NCI-H82 (cell line): Measurements from ENCODE around the gene SCN10A.

Source experiments
- DNase-seq: peaks from one replicate; lab custom pipeline; 2025; lab: John Stamatoyannopoulos, UW

Gene SCN10A

GRCh38 chr3:38720465-38720864, 95.6 kb downstream of the SCN10A start:
- DNase-seq = no peak

DNA sequence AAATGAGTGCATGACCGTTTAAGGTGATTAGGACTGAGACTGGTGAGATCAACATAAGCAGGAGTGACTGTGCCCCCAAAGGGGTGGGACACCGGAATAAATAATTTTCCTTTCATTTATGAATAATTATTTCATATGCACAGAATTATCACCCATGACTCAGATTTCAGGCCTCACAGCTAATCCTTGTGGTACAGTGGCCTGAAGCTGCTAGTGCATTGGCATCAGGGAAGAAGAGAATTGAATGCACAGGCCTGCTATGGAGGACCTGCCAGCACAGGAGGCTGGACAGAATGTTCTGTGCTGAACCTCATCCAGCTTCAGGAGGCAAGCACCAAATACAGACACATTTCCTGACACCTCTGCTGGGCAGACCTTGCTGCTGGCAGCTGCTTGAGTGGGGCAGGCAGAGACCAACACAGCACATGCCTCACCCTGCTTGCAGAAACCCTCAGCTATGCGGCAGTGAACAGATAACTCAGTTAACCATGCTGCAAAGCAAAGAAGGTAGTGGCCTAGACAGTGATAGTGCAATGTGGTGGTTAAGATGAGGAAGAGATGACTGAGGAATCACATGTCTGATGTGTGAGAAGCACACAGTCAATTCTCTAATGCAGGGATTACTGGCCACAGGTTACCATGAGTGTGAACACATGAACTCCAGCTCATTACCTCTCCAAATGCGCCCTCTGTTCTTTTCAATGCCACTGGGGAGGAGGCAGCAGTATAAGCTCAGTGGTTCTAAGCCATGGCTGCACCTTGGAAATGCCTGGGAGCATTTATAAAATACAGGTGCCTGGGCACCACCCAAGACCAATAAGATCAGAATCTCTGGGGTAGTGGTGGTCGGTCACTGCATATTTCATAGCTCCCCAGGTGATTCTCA, 98.4 kb downstream of the SCN10A start:
- DNase-seq = no peak

DNA sequence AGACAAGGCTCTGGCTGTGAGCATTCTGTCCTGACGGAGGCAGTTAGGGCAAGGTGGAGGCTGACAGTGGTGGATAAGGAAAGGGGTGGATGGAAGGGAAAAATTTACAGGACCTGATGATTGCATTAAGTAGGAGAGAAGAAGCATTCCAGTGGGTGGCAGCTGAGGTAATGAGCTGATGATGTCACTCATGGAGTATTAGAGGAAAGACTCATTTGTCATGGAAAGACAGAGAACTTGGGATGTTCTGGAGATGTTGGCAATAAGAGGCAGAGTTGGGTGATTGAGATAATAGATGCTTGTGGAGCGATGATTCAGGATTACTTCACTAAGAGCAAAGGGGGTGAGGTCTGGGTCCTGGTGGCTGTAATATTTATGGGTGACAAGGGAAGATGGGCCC, 102.9 kb downstream of the SCN10A start:
- DNase-seq = no peak

DNA sequence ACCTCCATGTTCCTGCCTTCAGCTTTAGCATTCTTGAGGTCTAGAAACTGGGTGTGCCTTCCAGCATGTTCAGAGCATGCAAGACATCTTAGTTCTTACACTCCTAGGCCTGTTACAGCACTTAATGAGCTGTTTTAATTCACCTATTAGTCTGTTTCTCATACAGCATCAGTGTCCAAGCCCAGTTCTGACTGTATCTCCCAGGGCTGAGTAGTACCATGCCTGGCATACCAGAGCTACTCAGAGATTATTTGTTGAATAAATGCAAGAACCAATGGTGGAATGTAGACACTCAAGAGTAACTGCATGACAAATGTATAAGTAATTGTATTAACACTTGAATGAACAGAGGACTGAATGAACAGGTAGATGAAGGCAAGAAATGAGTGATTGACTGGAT, 104.7 kb downstream of the SCN10A start:
- no peak for DNase-seq

GRCh38 chr3:38707730-38708129, 108.3 kb downstream of the SCN10A start:
- peak; percentile 19 for DNase-seq

DNA sequence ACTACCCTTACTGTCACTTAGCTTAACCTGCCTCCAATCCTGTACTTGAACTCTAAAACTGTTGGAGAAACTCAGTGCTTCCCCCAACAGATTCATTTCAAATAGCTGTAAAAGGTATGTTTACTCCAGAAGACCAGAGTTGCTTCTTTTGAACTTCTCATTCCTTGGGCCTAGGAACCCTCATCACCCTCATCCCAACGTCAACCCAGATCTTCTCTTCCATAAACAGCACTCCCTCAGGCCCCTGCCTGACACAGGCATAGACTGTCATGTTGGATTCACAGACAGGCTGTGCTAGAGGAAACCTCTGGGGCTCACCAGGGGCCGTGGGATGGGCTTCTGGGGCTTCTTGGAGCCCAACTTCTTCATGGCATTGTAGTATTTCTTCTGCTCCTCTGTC, 109.1 kb downstream of the SCN10A start:
- no peak for DNase-seq

- DNase-seq = no peak
Observed at GRCh38 chr3:38702231-38702630, 113.8 kb downstream of the SCN10A start.

- DNase-seq = no peak
Observed at GRCh38 chr3:38698760-38699159, 117.3 kb downstream of the SCN10A start.

DNA sequence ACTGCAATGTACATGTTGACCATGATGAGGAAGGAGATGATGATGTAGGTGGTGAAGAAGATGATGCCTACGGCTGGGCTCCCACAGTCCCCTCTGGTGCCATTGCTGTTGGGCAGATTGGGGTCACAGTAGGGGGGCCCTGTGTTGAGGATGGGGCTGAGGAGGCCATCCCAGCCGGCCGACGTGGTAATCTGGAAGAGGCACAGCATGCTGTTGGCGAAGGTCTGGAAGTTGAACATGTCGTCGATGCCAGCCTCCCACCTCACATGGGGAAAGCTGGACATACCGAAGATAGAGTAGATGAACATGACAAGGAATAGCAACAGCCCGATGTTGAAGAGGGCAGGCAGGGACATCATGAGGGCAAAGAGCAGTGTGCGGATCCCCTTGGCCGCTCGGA, 118.0 kb downstream of the SCN10A start:
- no peak for DNase-seq

- DNase-seq = no peak
Observed at GRCh38 chr3:38696034-38696433, 120.0 kb downstream of the SCN10A start.

GRCh38 chr3:38690185-38690584, 125.8 kb downstream of the SCN10A start:
- no peak for DNase-seq

DNA sequence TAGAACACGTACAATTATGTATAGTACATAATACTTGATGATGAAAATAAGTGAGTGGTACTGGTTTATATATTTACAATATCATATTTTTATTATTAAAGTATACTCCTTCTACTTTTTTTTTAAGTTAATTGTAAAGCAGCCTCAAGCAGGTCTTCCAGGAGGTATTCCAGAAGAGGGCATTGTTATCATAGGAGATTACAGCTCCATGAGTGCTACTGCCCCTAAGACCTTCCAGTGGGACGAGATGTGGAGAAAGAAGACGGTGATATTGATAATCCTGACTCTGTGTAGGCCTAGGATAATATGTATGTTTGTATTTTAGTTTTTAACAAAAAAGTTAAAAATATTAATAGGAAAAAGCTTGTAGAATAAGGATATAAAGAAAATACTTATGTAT, 126.2 kb downstream of the SCN10A start:
- DNase-seq = no peak

GRCh38 chr3:38689346-38689745, 126.7 kb downstream of the SCN10A start:
- no peak for DNase-seq

GRCh38 chr3:38687321-38687720, 128.7 kb downstream of the SCN10A start:
- DNase-seq = no peak

GRCh38 chr3:38684546-38684945, 131.5 kb downstream of the SCN10A start:
- no peak for DNase-seq

DNA sequence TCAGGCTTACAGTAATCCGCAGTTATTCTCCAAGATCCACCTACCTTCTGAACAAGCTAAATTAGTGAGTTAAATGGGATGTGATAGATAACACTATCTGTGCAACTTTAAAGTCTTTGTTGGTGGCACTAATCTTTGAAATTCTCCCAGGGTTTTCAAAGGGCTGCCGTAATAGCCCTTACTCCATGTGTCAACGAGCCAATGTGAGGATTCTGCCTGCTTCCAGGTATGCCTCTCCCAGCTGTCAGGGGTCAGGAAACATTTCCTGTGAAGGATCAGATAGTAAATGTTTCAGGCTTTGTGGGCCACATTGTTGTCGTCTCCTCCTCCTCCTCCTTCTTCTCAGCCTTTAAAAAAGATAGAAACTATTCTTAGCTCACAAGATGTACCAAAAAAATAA, 146.3 kb downstream of the SCN10A start:
- peak; percentile 43 for DNase-seq

DNA sequence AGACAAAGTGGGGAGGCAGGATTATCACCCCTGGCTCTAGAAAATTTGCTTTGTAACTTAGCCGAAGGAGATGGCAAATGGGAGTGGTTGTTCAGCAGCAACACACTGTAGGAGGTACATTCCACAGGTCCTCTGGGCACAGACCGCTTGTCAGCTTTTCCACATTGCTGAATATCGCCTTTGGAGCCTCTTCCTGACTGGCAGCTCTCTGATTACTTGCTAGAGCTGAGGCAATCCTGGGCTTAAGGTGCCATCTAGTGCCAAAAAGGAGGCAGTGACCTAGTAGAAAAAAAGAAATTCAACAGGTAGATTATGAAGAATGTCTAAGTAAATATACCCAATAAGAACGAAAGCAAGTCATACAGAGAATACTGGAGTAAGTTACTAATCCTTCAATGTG, 153.5 kb downstream of the SCN10A start:
- peak; percentile 68 for DNase-seq

- DNase-seq = no peak
Observed at GRCh38 chr3:38658841-38659240, 157.2 kb downstream of the SCN10A start.

DNA sequence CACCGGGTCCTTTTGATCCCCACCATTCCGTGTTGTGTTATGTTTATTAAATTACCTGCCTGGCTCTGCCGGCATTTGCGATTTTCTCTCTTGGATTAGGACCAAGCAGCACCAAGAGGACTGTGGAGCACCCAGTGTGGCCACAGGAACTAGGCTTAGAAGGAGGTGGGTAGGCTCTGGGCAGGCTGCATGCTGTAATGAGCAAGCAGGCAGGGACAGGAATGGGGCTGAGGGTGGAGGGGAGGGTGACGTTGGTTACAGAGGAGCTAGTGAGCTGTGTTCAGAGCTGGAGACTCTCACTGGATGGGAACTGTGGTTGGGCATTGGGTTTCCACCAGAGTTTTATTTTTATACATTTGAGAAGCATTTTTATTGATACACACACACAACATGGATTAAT, 158.6 kb downstream of the SCN10A start:
- no peak for DNase-seq

DNA sequence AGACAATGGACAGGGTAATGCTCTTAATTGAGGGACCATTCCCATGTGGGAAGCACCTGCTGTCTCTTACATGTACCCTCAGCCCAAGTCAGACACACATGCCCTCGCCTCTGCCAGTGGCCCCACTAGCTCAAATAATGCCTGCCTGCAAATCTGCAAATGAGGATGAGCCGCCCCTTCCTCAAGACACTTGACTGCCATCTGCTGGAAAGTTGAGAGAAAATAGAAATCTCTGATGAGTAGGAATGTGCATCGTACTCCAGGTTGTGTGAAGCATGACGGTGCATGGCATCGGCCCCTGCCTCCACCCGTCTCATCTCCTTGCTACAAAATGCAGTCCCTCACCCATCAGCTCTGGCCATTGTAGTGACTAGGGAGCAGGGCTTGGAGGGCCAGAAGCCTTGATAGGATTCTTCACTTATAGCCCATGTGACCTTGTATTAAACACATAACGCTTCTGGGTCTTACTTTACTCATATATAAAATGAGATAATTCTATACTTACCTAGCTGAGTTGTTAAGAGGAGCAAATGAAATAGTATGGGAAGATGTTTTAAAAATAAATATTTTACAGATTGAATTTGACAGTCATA, 160.2 kb downstream of the SCN10A start:
- DNase-seq = peak; percentile 82

- no peak for DNase-seq
Observed at GRCh38 chr3:38653685-38654537, 162.1 kb downstream of the SCN10A start.

DNA sequence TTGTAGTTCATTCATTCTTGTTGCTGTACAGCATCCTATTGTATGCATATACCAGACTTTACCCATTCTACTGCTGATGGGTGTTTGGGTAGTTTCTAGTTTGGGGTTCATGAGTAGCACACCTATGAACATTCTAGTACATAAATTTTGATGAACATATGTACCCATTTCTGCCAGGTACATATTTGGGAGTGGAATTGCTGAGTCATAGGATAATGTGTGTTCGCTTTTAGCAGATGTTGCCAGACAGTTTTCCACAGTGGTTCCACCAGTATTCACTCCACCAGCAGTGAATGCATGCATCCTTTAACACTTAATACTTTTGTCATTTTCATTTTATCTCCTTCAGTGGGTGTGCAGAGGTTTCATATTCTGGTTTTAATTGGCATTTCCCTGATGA, 163.1 kb downstream of the SCN10A start:
- DNase-seq = no peak
